ENCODE data around the gene RALGAPA2. TPM values are rescaled to one million over a fixed set of nuclear protein-coding genes. Genes with fewer than 3 reads are reported as not detected.

The RALGAPA2 gene
- total RNA-seq, 2 donors from 2014 or later = 38.5 to 39.2 TPM

DNA sequence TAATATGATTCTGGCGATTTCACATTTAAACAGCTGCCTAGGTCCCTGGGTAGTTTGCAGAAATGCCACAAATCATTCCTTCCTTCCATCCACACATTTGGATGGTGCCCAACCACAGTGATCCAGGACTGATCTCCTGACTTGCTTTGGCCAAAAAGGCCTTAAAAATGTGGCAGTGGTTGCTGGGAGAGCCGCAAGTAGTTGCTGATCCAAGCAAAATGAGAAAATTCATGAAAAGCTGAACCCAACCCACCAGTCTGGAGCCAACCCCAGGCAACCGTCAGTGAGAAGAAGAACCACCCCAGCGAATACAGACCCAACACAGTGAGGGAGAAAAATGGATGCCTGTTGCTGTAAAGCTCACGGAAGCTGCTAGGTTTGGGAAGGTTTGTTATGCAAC is 25.1 kb downstream of the RALGAPA2 start:
- DNase-seq (ENCODE audit: low spot score) (no peak), ATAC-seq (no peak)
- Mint-ChIP-seq H3K27me3 (no peaks in the 10 kb centered on the region), H3K36me3 (no peaks in the 10 kb centered on the region), H3K4me1 (ENCODE audit: low read depth in 2 of 2) (peaks cover 34 to 45% of the 10 kb centered on the region in 2 donors), H3K27ac (no peak overlapping the region), H3K9me3 (no peaks in the 10 kb centered on the region), H3K4me3 (no peak overlapping the region)

DNA sequence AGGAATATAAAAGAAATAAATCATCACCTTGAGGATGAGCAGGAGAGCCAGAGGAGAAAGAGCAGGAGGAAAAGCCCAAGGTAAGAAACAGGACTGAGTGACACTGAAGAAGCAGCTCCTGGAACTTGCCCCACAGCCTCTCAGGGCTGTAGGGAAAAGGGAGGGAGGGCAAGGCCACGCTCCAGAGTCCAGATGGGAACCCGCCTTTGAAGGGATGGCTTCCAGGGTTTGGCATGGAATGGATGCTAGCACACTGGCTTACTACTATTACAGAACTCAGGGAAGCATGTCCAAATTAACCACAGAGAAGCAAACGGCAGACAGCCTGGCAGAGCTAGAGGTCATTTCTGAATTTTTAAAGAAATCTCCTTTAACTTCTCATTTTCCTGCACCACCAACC is 26.8 kb downstream of the RALGAPA2 start:
- Mint-ChIP-seq H3K27ac (no peak overlapping the region), H3K4me1 (ENCODE audit: low read depth in 2 of 2) (peaks cover 41 to 49% of the 10 kb centered on the region in 2 donors), H3K9me3 (no peaks in the 10 kb centered on the region), H3K27me3 (no peaks in the 10 kb centered on the region), H3K4me3 (no peak overlapping the region), H3K36me3 (no peaks in the 10 kb centered on the region)
- DNase-seq (ENCODE audit: low spot score) (no peak), ATAC-seq (no peak)

DNA sequence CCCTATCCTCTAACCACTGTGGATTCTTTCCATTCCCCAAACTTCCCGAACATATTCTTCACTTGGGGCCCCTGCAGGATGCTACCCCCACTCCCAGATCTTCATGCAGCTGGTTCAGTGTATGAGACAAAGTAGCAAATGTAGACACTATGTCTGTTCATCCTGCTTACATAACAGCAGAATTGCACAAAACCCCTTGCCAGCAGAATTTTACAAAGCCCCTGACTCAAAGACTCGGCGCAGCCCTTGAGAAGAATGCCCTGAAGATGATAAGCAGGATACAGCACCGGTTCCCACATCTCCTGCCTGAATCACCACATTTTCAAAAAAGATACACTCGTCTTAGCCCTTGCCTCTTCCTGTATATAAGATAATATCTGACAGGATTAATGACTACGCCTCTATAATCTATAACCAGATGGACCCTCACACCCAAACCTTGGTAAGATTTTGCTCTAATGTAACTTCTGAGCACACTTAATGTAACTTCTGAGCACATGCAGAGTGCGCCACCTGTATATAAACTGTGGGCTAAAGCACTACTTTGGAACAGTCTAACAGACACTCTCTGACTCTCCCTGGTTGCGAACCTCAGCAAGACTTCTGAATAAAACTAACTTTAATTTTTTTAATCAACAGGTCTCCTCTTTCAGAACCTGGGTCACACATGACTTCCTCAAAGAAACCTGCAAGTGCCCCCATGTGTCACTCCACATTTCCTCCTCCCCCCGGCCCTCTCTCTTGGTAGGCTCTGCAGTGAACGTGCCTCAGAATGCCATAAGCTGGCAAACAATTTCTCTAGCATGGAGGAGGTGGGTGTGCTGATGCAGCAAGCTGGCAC is 28.7 kb downstream of the RALGAPA2 start:
- no peak for ATAC-seq
- peaks cover 49 to 50% of the 10 kb centered on the region in 2 donors for H3K4me1 Mint-ChIP-seq (ENCODE audit: low read depth in 2 of 2)

DNA sequence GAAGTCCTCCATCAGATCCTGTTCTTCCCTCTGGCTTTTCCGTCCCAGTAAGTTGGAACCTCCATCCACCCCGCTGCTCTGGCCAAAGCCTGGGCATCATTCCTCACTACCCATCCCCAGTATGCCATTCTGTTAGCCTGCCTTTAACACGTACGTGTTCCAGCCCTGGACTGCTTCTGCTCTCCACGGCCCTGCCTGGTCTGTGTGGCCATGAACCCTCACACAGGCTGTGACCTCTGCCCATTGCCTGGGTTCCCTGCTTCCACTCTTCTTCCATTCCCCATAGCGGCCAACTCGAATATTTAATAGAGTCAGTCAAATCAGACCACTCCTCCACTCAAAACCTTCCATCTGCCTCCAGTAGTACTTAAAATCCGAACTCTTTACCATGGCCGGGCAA is 29.4 kb downstream of the RALGAPA2 start:
- no peak overlapping the region for H3K4me3 Mint-ChIP-seq
- no peaks in the 10 kb centered on the region for H3K36me3 Mint-ChIP-seq
- H3K4me1 Mint-ChIP-seq (ENCODE audit: low read depth in 2 of 2) = peaks cover 46 to 50% of the 10 kb centered on the region in 2 donors
- no peak for ATAC-seq
- no peak for DNase-seq (ENCODE audit: low spot score)
- H3K27me3 Mint-ChIP-seq = no peaks in the 10 kb centered on the region
- peak overlapping the region in 1 of 2 donors; percentile 76 for H3K27ac Mint-ChIP-seq
- H3K9me3 Mint-ChIP-seq = no peaks in the 10 kb centered on the region

More for the DNA sequence above, 28.7 kb downstream of the RALGAPA2 start:
- Mint-ChIP-seq H3K36me3 (no peaks in the 10 kb centered on the region), H3K4me3 (peak overlapping the region; percentile 13), H3K27me3 (no peaks in the 10 kb centered on the region), H3K27ac (peak overlapping the region in 1 of 2 donors; percentile 76), H3K9me3 (no peaks in the 10 kb centered on the region)
- no peak for DNase-seq (ENCODE audit: low spot score)

DNA sequence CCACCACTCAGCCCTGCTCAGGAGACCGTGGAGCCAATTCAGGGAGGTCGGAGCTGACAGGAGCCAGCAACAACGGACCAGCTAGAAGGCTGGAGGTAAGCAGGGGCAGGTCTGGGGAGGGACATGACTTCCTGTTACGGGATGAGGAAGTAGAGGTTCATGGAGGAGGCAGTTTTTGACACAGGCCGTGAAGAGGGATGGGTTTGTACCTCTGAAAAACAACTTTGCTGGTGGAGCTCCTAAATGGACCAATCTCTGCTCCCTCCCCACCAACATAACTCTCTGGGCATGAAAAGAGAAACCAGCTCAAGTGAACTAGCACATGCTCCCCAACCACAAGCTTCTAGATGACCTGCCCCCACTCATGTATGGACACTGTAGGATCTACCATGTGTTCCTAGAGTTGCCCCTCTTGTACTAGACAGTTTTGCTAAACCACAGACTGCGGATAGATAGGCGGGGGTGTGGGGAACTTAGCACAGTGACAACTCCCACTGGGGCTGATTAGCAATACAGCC is 31.4 kb downstream of the RALGAPA2 start:
- H3K4me1 Mint-ChIP-seq (ENCODE audit: low read depth in 2 of 2) = peaks cover 39 to 50% of the 10 kb centered on the region in 2 donors
- H3K36me3 Mint-ChIP-seq = peaks cover 6% of the 10 kb centered on the region
- DNase-seq (ENCODE audit: low spot score) (no peak), ATAC-seq (peak in 1 of 2 donors; percentile 47)
- no peak overlapping the region for H3K27ac Mint-ChIP-seq
- H3K9me3 Mint-ChIP-seq = no peaks in the 10 kb centered on the region
- no peak overlapping the region for H3K4me3 Mint-ChIP-seq
- no peaks in the 10 kb centered on the region for H3K27me3 Mint-ChIP-seq

DNA sequence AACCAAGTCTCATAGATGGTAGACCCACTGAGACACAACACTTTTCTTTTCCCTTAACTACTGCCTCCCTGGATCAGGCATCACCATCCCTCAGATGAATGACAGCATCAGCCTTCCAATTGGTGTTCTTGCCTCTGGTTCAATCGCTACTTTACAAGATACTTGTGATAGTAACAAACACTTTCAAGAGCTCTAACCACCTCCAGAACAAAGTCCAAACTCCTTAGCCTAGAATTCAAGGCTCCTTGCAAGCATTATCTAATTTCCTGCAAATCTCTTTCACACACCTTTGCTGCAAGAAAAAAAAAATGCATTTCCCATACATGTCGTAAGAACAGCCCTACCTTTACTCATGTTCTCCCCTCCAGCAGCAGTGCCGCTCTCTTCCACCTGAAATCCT is 33.1 kb downstream of the RALGAPA2 start:
- H3K4me1 Mint-ChIP-seq (ENCODE audit: low read depth in 2 of 2) = peaks cover 26 to 36% of the 10 kb centered on the region in 2 donors

DNA sequence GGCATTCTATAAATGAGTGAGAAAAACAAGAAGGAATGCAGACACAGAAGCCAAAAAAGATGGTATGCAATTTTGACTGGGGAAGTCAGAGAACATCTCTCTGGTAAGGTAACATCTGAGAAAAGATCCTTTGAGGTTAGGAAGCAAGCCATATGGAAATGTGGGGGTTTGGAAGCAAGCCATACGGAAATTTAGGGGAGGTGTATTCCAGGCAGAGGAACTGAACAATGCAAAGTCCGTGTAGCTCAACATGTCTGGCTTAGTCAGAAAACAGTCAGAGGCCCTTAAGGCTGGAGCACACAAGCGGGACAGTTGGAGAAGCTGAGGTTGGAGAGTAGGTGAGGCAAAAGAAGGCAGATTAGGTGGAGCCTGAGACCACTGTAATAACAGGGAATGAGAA is 35.3 kb downstream of the RALGAPA2 start:
- Mint-ChIP-seq H3K27me3 (no peaks in the 10 kb centered on the region), H3K4me1 (ENCODE audit: low read depth in 2 of 2) (peaks cover 7 to 15% of the 10 kb centered on the region in 2 donors), H3K27ac (no peak overlapping the region), H3K9me3 (no peaks in the 10 kb centered on the region), H3K4me3 (no peak overlapping the region), H3K36me3 (peaks cover 6% of the 10 kb centered on the region)
- ATAC-seq (no peak), DNase-seq (ENCODE audit: low spot score) (no peak)

More for the DNA sequence above, 33.1 kb downstream of the RALGAPA2 start:
- DNase-seq (ENCODE audit: low spot score) (no peak), ATAC-seq (no peak)
- Mint-ChIP-seq H3K4me3 (no peak overlapping the region), H3K27me3 (no peaks in the 10 kb centered on the region), H3K36me3 (peaks cover 6% of the 10 kb centered on the region), H3K27ac (no peak overlapping the region), H3K9me3 (no peaks in the 10 kb centered on the region)

DNA sequence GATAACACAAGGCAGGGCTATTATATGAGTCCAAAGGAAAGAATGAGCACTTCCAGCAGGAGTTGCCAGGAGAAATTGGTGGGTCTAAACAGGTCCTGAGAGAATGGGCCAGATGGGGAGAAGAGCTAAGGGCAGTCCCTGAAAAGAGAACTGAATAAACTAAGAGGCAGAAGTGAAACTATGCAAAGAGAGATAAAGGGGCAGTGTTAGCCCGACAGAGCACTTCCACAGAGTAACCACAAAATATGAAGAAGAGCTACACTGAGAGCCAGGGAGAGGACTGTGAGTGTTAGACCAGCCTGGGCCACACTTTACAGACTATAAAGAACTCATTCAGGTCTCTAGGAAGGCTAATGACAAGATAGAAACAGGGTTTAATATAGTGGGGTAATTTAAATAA is 43.8 kb downstream of the RALGAPA2 start:
- H3K27ac Mint-ChIP-seq = peak overlapping the region in 1 of 2 donors; percentile 1
- no peaks in the 10 kb centered on the region for H3K9me3 Mint-ChIP-seq
- no peak overlapping the region for H3K4me3 Mint-ChIP-seq
- DNase-seq (ENCODE audit: low spot score) (no peak), ATAC-seq (peak in 1 of 2 donors; percentile 38)
- no peaks in the 10 kb centered on the region for H3K27me3 Mint-ChIP-seq
- no peaks in the 10 kb centered on the region for H3K36me3 Mint-ChIP-seq
- peaks cover 35 to 36% of the 10 kb centered on the region in 2 donors for H3K4me1 Mint-ChIP-seq (ENCODE audit: low read depth in 2 of 2)

DNA sequence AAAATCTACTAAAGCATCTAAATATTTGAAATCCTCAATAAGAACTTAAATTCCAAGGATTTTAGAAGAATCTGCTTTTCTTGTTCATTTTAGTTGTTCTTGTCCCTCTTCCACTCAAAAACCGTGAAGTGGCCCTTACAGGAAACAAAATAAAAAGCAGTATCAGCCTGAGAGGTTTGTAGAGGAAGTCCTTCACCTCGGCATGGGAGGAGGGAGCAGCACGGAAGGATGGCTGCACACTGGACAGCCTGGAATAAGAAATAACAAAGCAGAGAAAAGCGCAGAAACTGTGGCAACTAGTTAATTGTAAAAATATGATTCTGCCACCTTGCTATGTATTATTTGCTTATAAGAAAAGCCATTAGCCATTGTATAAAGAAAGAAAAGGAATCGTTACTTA is 46.1 kb downstream of the RALGAPA2 start:
- H3K4me3 Mint-ChIP-seq = no peak overlapping the region
- no peaks in the 10 kb centered on the region for H3K36me3 Mint-ChIP-seq
- peaks cover 35 to 36% of the 10 kb centered on the region in 2 donors for H3K4me1 Mint-ChIP-seq (ENCODE audit: low read depth in 2 of 2)
- ATAC-seq (no peak), DNase-seq (ENCODE audit: low spot score) (no peak)
- H3K27me3 Mint-ChIP-seq = no peaks in the 10 kb centered on the region
- no peaks in the 10 kb centered on the region for H3K9me3 Mint-ChIP-seq
- H3K27ac Mint-ChIP-seq = no peak overlapping the region

DNA sequence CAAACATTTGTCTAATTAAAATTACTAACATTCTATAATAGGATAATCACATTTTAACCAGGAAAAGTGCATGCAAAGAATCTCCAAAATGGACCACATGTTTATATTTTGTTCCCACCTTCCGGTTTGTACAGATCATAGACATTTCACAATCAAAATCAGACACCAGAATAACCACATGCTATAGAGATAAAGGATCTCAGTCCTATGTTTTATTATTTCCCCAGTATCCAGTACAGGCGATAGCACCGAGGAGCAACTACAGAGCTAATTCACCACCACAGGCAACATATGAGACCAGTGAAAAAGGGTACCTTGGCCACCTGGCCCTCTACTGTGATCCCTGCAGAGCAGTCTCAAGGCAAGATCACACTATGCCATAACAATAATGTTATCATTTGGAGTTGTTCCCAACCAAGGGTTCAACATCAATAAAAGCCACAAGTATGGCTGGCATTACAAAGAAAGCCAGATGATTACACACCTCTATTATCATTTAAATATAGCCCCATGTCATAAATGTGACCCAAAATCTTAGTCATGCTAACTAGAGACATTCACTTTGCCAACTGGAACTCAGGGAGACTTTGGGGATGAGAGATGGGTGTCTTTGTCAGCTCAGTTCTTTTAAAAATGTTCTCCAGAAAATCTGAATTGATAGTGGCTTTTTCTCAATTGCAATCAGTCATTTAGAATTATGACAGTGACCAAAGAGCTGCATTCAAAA is 46.7 kb downstream of the RALGAPA2 start:
- DNase-seq (ENCODE audit: low spot score) = no peak
- peaks cover 35 to 36% of the 10 kb centered on the region in 2 donors for H3K4me1 Mint-ChIP-seq (ENCODE audit: low read depth in 2 of 2)

DNA sequence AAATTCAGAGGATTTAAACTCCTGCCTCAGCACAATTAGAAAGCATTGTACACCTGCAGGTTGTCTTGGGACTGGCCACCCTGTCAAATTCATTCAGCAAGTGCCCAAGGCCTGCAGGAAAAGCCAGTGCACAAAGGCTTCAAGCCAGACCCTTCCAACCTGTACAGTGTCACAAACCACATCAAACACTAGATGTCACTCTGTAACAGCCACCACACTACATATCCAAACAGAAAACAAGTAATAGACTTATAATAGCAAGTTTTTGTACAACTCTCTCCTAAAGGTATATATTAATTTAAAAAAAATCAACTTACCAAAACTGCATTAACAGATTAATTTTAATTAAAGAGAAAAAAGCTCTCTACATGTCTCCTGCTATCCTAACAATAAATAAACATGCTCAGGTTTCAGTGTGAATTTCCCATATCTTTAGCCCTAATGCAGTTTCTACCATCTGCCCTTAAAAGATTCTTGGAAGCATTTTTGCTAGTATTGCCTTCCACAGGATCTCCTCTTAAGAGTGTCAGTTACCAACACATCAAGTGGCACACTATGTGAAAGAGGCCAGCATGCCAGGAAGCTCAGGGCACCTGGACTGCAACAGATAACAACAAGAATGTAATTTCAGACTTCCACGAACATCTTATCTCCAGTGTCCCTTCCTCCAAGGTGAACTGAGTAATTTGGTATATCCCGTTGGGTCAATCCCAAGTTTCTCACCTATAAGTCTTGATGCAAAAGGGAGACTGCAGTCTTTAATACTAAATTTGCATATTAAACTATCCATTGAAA is 47.5 kb downstream of the RALGAPA2 start:
- DNase-seq (ENCODE audit: low spot score) = no peak
- Mint-ChIP-seq H3K4me1 (ENCODE audit: low read depth in 2 of 2) (peaks cover 35 to 36% of the 10 kb centered on the region in 2 donors), H3K27me3 (no peaks in the 10 kb centered on the region), H3K27ac (no peak overlapping the region), H3K4me3 (no peak overlapping the region), H3K9me3 (no peaks in the 10 kb centered on the region), H3K36me3 (no peaks in the 10 kb centered on the region)
- peak in 1 of 2 donors; percentile 65 for ATAC-seq

More for the DNA sequence above, 46.7 kb downstream of the RALGAPA2 start:
- no peak overlapping the region for H3K27ac Mint-ChIP-seq
- ATAC-seq = no peak
- H3K36me3 Mint-ChIP-seq = no peaks in the 10 kb centered on the region
- no peaks in the 10 kb centered on the region for H3K27me3 Mint-ChIP-seq
- no peaks in the 10 kb centered on the region for H3K9me3 Mint-ChIP-seq
- H3K4me3 Mint-ChIP-seq = no peak overlapping the region

DNA sequence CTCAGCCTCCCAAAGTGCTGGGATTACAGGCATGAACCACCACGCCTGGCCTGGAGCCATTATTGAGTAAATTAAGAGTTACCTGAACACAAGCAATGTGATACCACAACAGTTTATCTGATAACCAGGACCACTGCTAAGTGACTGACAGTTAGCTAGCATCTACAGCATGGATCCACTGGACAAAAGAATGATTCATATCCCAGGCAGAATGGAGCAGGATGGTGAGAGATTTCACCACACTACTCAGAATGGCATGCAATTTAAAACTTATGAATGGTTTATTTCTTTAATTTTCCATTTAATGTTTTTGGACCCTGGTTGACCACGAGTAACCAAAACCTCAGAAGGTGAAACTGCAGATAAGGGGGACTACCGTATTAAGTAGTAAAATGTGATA is 48.6 kb downstream of the RALGAPA2 start:
- no peaks in the 10 kb centered on the region for H3K9me3 Mint-ChIP-seq
- ATAC-seq (no peak), DNase-seq (ENCODE audit: low spot score) (no peak)
- H3K4me1 Mint-ChIP-seq (ENCODE audit: low read depth in 2 of 2) = peaks cover 27 to 29% of the 10 kb centered on the region in 2 donors
- no peaks in the 10 kb centered on the region for H3K27me3 Mint-ChIP-seq
- H3K36me3 Mint-ChIP-seq = no peaks in the 10 kb centered on the region
- no peak overlapping the region for H3K4me3 Mint-ChIP-seq
- no peak overlapping the region for H3K27ac Mint-ChIP-seq

DNA sequence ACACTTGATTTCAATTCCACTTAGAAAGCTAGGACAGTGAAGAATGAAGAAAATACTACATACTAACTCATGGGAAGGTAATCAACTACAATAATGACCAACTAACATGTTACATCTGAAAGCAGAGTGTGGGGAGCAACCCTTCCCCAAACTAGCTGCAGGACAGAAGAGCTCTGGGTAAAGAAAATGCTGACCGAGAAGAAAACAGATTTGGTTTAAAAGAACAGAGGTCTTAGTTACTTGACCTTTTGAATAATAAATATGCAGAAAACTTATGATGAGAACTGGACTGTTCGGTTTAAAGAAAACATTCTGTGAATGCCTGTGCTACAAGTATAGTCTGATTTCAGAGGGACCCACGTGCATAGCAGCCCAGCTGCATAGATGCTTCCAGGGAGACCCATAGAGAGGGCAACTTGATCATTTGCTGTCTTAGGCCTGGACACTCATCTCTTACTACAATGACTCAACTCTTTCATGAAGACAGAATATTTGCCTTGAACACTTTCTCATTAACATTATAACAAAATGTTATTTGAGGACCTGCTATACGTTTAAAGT is 53.5 kb downstream of the RALGAPA2 start:
- no peak overlapping the region for H3K27ac Mint-ChIP-seq
- H3K9me3 Mint-ChIP-seq = no peaks in the 10 kb centered on the region
- no peak for ATAC-seq
- no peak for DNase-seq (ENCODE audit: low spot score)
- no peak overlapping the region for H3K4me3 Mint-ChIP-seq
- H3K27me3 Mint-ChIP-seq = no peaks in the 10 kb centered on the region
- peaks cover 0 to 5% of the 10 kb centered on the region in 2 donors for H3K4me1 Mint-ChIP-seq (ENCODE audit: low read depth in 2 of 2)
- no peaks in the 10 kb centered on the region for H3K36me3 Mint-ChIP-seq

Data from natural killer cell treated with Interleukin-12 subunit alpha and Interleukin-12 subunit beta and Interleukin-15 and Interleukin-18, amount 100 ng/mL, for 72 hours (primary cell).